GM12891 (cell line): ENCODE measurements around the gene UGT1A4.
"Not testable (repeated sequence)": the region's sequence is repeated elsewhere in the genome, so short reads cannot be mapped to it uniquely, and the experiment has no call there.

Experiments used
- DNase-seq: peaks from one replicate; pipeline ENCODE4 v3.0.0; 2011; ENCODE audit warnings: low spot score; ENCODE audit not compliant: insufficient read length
- FAIRE-seq: peaks from 2 replicates; lab custom pipeline; 2011; peaks lifted over from hg19 to GRCh38; lab: Jason Lieb, UNC
- PAX5 ChIP-seq: IDR thresholded peaks from 2 replicates; pipeline ENCODE4 v1.6.1; 2011; ENCODE audit warnings: low read length, moderate library complexity, mild to moderate bottlenecking; ENCODE audit not compliant: insufficient read depth, severe bottlenecking
- POLR2A ChIP-seq: IDR thresholded peaks from 2 replicates; pipeline ENCODE4 v1.6.1; 2011; ENCODE audit warnings: low read depth, low read length, control low read depth
- POLR2AphosphoS5 ChIP-seq: IDR thresholded peaks from 2 replicates; pipeline ENCODE4 v1.6.1; 2011; ENCODE audit warnings: low read depth, low read length, control low read depth
- POU2F2 ChIP-seq: IDR thresholded peaks from 2 replicates; pipeline ENCODE4 v1.6.1; 2011; ENCODE audit warnings: low read depth, mild to moderate bottlenecking, control low read depth, low read length, moderate library complexity
- SPI1 ChIP-seq: IDR thresholded peaks from 2 replicates; pipeline ENCODE4 v1.6.1; 2011; ENCODE audit warnings: low read depth, low read length, control low read depth
- TAF1 ChIP-seq: IDR thresholded peaks from 2 replicates; pipeline ENCODE4 v1.6.1; 2011; ENCODE audit warnings: low read depth, low read length, control low read depth

Gene UGT1A4

GRCh38 chr2:233712611-233713261 lies 5.8 kb upstream of the UGT1A4 start, which contains the start of gene UGT1A5:
UGT1A5 (plus strand) TSS chr2:233712907; CDS start chr2:233712992, 85 bp downstream.
- no peak for TF ChIP-seq POLR2A
- no peak for TF ChIP-seq POLR2AphosphoS5
- TF ChIP-seq SPI1: no peak
- TF ChIP-seq POU2F2: no peak
- no peak for TF ChIP-seq PAX5
- TF ChIP-seq TAF1: no peak
- FAIRE-seq: no peak
- DNase-seq: no peak

DNA sequence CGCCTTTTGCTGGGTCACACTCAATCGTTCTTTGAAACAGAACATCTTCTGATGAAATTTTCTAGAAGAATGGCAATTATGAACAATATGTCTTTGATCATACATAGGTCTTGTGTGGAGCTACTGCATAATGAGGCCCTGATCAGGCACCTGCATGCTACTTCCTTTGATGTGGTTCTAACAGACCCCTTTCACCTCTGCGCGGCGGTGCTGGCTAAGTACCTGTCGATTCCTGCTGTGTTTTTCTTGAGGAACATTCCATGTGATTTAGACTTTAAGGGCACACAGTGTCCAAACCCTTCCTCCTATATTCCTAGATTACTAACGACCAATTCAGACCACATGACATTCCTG lies 5.3 kb upstream of the UGT1A4 start:
- FAIRE-seq (no peak), DNase-seq (no peak)
- no peak for TF ChIP-seq POLR2AphosphoS5
- TF ChIP-seq POU2F2: no peak
- no peak for TF ChIP-seq PAX5

DNA sequence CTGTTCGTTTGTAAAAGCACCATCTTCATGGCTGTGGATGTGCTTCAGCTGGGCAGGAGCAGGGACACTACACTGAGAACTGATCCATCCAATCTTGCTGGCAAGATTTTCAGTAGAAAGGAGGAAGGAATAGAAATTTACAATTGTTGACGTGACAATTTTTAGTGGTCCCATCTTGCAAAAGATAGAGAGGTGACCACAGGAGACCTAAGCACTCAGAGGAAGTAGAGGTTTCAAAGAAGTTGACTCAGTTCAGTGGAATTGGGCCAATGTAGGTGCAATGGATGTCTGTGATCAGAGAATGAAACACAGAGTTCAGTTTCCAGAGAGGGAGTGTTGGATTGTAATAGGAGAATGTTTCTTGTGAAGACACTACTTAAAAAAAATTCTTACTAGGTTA lies 4.4 kb upstream of the UGT1A4 start:
- DNase-seq: no peak
- no peak for FAIRE-seq
- TF ChIP-seq PAX5: no peak
- no peak for TF ChIP-seq POLR2A
- TF ChIP-seq TAF1: no peak
- TF ChIP-seq POU2F2: no peak
- TF ChIP-seq POLR2AphosphoS5: no peak
- no peak for TF ChIP-seq SPI1

GRCh38 chr2:233728723-233729301 lies 10.3 kb downstream of the UGT1A4 start, which contains the start of gene UGT1A3:
UGT1A3 (plus strand) TSS chr2:233729042; CDS start chr2:233729127, 85 bp downstream.
- FAIRE-seq (no peak), DNase-seq (no peak)
- TF ChIP-seq PAX5 (no peak), TAF1 (no peak), POLR2AphosphoS5 (no peak), POU2F2 (no peak), SPI1 (no peak), POLR2A (no peak)

DNA sequence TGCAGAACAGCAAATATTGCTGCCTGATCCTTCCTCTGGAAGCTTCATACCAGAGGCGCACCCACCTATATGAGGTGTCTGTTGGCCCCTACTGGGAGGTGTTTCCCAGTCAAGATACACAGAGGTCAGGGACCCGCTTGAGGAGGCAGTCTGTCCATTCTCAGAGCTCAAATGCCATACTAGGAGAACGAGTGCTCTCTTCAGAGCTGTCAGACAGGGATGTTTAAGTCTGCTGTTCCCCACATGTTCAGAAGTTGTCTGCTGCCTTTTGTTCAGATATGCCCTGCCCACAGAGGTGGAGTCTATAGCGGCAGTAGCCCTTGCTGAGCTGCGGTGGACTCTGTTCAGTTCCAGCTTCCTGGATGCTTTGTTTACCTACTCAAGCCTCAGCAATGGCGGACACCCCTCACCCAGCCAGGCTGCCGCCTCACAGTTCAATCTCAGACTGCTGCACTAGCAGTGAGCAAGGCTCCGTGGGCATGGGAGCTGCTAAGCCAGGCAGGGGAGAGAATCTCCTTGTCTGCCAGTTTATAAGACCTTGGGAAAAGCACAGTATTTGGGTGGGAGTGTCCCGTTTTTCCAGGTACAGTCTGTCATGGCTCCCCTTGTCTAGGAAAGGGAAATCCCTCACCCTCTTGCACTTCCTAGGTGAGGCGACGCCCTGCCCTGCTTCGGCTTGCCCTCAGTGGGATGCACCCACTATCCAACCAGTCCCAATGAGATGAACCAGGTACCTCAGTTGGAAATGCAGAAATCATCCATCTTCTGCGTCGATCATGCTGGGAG lies 18.5 kb downstream of the UGT1A4 start:
- not testable (repeated sequence) for FAIRE-seq, DNase-seq

DNA sequence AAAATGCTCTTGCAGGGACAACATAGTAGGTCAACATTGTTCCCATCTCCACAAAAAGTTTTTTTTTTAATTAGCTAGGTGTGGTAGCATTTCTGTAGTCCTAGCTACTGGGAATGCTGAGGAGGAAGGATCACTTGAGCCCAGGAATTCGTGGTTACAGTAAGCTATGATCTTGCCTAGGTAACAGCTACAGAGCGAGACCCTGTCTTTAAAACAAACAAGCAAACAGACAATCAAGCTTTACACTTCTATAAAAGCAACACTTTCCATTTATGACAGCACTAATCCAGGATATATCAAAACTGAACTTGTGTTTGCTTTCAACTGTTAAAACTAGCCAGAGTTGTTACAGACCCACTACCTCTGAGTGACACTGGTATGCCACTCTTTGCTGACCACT lies 22.3 kb downstream of the UGT1A4 start:
- no peak for TF ChIP-seq PAX5
- no peak for TF ChIP-seq POLR2AphosphoS5
- TF ChIP-seq POLR2A: no peak
- no peak for TF ChIP-seq TAF1
- no peak for TF ChIP-seq SPI1
- no peak for TF ChIP-seq POU2F2
- FAIRE-seq (no peak), DNase-seq (no peak)

GRCh38 chr2:233743464-233744259 lies 25.1 kb downstream of the UGT1A4 start:
- TF ChIP-seq POLR2A: no peak
- no peak for TF ChIP-seq TAF1
- TF ChIP-seq PAX5: no peak
- no peak for TF ChIP-seq POLR2AphosphoS5
- TF ChIP-seq SPI1: no peak
- TF ChIP-seq POU2F2: no peak
- FAIRE-seq: no peak
- no peak for DNase-seq

DNA sequence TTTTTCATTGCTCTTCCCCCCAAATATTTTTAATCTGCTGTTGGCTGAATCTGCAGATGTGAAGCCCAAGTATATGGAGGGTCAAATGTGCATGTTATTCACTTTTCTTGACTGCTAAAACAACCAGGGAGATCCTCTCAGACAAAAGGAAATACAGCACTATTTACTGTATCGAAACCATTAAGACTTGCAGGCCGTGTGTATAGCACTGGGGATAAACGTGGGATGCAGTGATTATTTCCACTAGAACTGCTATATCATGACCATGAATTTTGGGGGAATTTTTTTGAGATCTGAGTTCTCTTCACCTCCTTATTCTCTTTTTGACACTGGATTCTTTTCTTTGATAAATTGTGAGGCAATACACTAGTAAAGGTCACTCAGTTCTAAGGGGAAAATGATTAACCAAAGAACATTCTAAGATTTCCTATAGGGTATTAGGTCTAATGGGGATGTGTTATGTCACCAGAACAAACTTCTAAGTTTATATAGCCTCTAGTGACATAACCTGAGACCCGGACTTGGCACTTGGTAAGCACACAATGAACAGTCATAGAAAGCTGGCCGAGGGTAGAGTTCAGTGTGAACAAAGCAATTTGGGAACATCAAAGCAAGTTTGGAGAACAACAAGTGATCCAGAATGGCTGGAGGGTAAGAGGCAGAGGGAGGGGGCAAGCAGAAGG lies 26.7 kb downstream of the UGT1A4 start:
- DNase-seq: no peak
- peak; percentile 47 for FAIRE-seq
- no peak for TF ChIP-seq TAF1
- TF ChIP-seq POLR2AphosphoS5: no peak
- no peak for TF ChIP-seq PAX5
- TF ChIP-seq POLR2A: no peak
- no peak for TF ChIP-seq SPI1
- TF ChIP-seq POU2F2: no peak

- not testable (repeated sequence) for DNase-seq, FAIRE-seq
These were observed 27.3 kb downstream of the UGT1A4 start for GRCh38 chr2:233745838-233746237.
